Measurements from ENCODE around the gene AGBL4.

DNA sequence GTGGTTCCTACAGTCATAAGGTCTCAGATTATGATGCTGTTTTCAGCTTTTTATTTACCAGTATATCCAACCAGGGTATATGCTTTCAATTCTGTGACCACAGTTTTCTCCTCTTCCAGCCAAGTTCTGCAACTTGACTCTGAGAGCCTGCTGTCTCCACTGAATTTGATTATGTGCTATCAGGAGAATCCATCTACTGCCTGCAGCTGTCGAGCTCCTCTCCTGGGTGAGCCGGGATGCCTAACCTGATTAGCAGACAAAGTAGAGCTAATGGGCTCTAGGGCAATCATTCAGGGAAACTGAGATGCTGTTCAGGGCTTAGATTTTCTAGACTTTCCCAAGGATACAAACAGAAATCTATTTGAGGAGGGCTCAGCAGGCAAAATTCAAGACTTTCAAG, 975.6 kb downstream of the AGBL4 start:
- TF ChIP-seq CTCF (optimal IDR thresholded peaks at IDR 0.05 in 1 of 3, IDR thresholded peaks at IDR 0.05 in 1 of 3, conservative IDR thresholded peaks at IDR 0.05 in 1 of 3; ENCODE audit: extremely low read depth in 1 of 3, insufficient read depth in 2 of 3, low read length in 3 of 3) (no peak), EZH2 (IDR thresholded peaks at IDR 0.05; ENCODE audit: low read length) (no peak)

All from keratinocyte (primary cell).